A549 (cell line): ENCODE results near the gene PDGFD.

ENCODE experiments used
- CTCF ChIP-seq: fragments of >200 bp; sonication (Bioruptor Twin); formaldehyde crosslinking; IDR thresholded peaks from 3 replicates; pipeline ENCODE4 v1.5.1; 2016
- TF ChIP-seq, protein P1 (sequence below): fragments of 200-600 bp; sonication (generic); IDR thresholded peaks from 2 replicates; pipeline ENCODE4 v1.6.1; 2016; ENCODE audit warnings: antibody characterized with exemption, mild to moderate bottlenecking, moderate library complexity

- no peak for TF ChIP-seq CTCF
- TF ChIP-seq, protein P1, sequence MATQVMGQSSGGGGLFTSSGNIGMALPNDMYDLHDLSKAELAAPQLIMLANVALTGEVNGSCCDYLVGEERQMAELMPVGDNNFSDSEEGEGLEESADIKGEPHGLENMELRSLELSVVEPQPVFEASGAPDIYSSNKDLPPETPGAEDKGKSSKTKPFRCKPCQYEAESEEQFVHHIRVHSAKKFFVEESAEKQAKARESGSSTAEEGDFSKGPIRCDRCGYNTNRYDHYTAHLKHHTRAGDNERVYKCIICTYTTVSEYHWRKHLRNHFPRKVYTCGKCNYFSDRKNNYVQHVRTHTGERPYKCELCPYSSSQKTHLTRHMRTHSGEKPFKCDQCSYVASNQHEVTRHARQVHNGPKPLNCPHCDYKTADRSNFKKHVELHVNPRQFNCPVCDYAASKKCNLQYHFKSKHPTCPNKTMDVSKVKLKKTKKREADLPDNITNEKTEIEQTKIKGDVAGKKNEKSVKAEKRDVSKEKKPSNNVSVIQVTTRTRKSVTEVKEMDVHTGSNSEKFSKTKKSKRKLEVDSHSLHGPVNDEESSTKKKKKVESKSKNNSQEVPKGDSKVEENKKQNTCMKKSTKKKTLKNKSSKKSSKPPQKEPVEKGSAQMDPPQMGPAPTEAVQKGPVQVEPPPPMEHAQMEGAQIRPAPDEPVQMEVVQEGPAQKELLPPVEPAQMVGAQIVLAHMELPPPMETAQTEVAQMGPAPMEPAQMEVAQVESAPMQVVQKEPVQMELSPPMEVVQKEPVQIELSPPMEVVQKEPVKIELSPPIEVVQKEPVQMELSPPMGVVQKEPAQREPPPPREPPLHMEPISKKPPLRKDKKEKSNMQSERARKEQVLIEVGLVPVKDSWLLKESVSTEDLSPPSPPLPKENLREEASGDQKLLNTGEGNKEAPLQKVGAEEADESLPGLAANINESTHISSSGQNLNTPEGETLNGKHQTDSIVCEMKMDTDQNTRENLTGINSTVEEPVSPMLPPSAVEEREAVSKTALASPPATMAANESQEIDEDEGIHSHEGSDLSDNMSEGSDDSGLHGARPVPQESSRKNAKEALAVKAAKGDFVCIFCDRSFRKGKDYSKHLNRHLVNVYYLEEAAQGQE, result no peak
Observed at GRCh38 chr11:104113541-104113940, 50.4 kb downstream of the PDGFD start.
